DND-41 (cell line): ENCODE measurements around the gene MTR.

Experiments used
- ATAC-seq: fragments of 200-7000 bp; cut with Tn5 transposase; 3 replicates; pipeline ENCODE4 v1.9.1; 2021; ENCODE audit warnings: low read depth; ENCODE audit not compliant: insufficient read depth
- DNase-seq: peaks from one replicate; pipeline ENCODE4 v3.0.0-alpha.2; 2020
- H2AFZ ChIP-seq: 2 replicates; pipeline ENCODE4 v1.6.0; 2012; ENCODE audit warnings: low read depth, low read length
- H3K27ac ChIP-seq: 2 replicates; pipeline ENCODE4 v1.5.1; 2012; ENCODE audit warnings: low read length, inconsistent platforms
- H3K27me3 ChIP-seq: fragments of 200-600 bp; sonication (generic); 2 replicates; pipeline ENCODE4 v1.6.0; 2012; ENCODE audit warnings: low read length, mild to moderate bottlenecking, inconsistent platforms; ENCODE audit not compliant: insufficient read depth, poor library complexity
- H3K36me3 ChIP-seq: 2 replicates; pipeline ENCODE4 v1.5.1; 2012; ENCODE audit warnings: low read length, inconsistent platforms; ENCODE audit not compliant: insufficient read depth
- H3K4me1 ChIP-seq: 2 replicates; pipeline ENCODE4 v1.5.1; 2012; ENCODE audit warnings: mild to moderate bottlenecking, low read length; ENCODE audit not compliant: insufficient read depth
- H3K4me2 ChIP-seq: 2 replicates; pipeline ENCODE4 v1.6.0; 2012; ENCODE audit warnings: mild to moderate bottlenecking, moderate library complexity, low read length, inconsistent platforms; ENCODE audit not compliant: insufficient read depth
- H3K4me3 ChIP-seq, 2 experiments: fragments of 200-600 bp in 1 of 2; shearing (Covaris generic) in 1 of 2; 2 replicates each; pipeline ENCODE4 v1.5.1; 2012 to 2016; ENCODE audit warnings: inconsistent platforms in 2 of 2, low read length in 2 of 2, mild to moderate bottlenecking in 2 of 2, low read depth in 1 of 2, moderate library complexity in 1 of 2
- H3K79me2 ChIP-seq: 2 replicates; pipeline ENCODE4 v1.6.0; 2012; ENCODE audit warnings: low read length, inconsistent platforms; ENCODE audit not compliant: insufficient read depth
- H3K9ac ChIP-seq: 2 replicates; pipeline ENCODE4 v1.6.0; 2012; ENCODE audit warnings: low read depth, mild to moderate bottlenecking, inconsistent platforms, low read length, moderate library complexity
- H3K9me3 ChIP-seq: 2 replicates; pipeline ENCODE4 v1.5.1; 2012; ENCODE audit warnings: low read length, moderate library complexity, mild to moderate bottlenecking, inconsistent platforms; ENCODE audit not compliant: insufficient read depth, severe bottlenecking
- H4K20me1 ChIP-seq: 2 replicates; pipeline ENCODE4 v1.6.0; 2012; ENCODE audit warnings: low read length; ENCODE audit not compliant: insufficient read depth
- EZH2 ChIP-seq: IDR thresholded peaks from 3 replicates; pipeline ENCODE4 v1.6.1; 2012; ENCODE audit warnings: borderline replicate concordance, low read depth, mild to moderate bottlenecking, moderate library complexity, low read length, inconsistent platforms; ENCODE audit not compliant: severe bottlenecking
- TF ChIP-seq, protein P1 (sequence below): IDR thresholded peaks from 2 replicates; pipeline ENCODE4 v1.5.1; 2012; ENCODE audit warnings: borderline replicate concordance, low read length, moderate library complexity, mild to moderate bottlenecking; ENCODE audit not compliant: poor library complexity, severe bottlenecking; ENCODE audit errors: extremely low read depth

Gene MTR

DNA sequence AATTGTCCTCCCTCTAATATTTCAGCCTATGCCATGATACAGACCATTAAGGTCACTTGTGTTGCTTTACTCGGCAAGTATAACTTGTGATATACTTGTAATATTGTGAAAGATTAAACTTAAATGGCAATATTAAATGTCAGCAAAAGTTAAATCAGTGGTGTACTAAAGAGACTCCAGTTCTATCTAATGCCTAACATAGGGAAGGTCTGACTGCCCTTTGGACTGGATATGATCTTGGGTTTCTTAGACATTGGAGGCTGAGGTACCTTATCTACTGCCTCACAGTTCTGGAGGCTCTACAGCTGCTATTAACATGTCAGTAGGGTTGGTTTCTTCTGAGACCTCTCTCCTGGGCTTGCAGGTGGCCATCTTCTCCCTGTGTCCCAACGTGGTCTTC is 119.3 kb downstream of the MTR start:
- Histone ChIP-seq H3K9ac (no peak overlapping the region), H4K20me1 (no peaks in the 10 kb centered on the region), H3K79me2 (no peaks in the 10 kb centered on the region), H3K27ac (no peak overlapping the region), H3K4me3 (no peak overlapping the region), H2AFZ (no peak overlapping the region), H3K36me3 (no peaks in the 10 kb centered on the region), H3K4me1 (no peaks in the 10 kb centered on the region), H3K9me3 (peaks cover 2% of the 10 kb centered on the region), H3K27me3 (no peaks in the 10 kb centered on the region), H3K4me2 (no peak overlapping the region)
- ATAC-seq (no peak), DNase-seq (no peak)
- TF ChIP-seq, protein P1, sequence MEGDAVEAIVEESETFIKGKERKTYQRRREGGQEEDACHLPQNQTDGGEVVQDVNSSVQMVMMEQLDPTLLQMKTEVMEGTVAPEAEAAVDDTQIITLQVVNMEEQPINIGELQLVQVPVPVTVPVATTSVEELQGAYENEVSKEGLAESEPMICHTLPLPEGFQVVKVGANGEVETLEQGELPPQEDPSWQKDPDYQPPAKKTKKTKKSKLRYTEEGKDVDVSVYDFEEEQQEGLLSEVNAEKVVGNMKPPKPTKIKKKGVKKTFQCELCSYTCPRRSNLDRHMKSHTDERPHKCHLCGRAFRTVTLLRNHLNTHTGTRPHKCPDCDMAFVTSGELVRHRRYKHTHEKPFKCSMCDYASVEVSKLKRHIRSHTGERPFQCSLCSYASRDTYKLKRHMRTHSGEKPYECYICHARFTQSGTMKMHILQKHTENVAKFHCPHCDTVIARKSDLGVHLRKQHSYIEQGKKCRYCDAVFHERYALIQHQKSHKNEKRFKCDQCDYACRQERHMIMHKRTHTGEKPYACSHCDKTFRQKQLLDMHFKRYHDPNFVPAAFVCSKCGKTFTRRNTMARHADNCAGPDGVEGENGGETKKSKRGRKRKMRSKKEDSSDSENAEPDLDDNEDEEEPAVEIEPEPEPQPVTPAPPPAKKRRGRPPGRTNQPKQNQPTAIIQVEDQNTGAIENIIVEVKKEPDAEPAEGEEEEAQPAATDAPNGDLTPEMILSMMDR: no peak
- no peak for TF ChIP-seq EZH2

DNA sequence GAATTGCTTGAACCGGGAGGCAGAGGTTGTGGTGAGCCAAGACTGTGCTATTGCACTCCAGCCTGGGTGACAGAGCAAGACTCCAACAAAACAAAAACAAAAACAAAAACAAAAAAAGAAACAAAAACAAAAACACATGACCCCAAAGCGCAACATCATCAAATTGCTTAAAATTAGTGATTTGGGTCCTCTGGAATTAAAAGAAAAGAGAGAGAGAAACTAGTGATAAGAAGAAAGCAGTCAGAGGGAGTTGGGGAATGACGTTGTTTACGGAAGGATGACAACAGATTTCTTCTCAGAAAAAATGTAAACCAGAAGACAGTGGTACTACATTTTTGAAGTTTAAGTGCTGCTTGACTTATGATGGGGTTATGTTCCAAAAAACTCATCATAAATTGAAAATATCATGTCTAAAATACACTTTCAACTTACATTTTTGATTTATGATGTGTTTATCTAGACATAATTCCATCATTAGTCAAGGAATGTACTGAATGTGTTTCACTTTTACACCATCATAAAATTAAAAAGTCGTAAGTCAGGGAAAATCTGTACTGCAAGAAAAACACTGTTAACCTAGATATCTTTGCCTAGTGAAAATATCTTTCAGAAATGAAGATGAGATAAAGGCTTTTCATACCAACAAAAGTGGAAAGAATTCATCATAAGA is 121.2 kb downstream of the MTR start:
- H3K4me1 ChIP-seq: no peaks in the 10 kb centered on the region
- no peak overlapping the region for H3K4me3 ChIP-seq
- H3K27ac ChIP-seq: no peak overlapping the region
- H3K9ac ChIP-seq: no peak overlapping the region
- ATAC-seq: no peak
- H3K27me3 ChIP-seq: no peaks in the 10 kb centered on the region
- H3K9me3 ChIP-seq: peaks cover 6% of the 10 kb centered on the region
- H4K20me1 ChIP-seq: no peaks in the 10 kb centered on the region
- DNase-seq: no peak
- no peak overlapping the region for H3K4me2 ChIP-seq
- H3K36me3 ChIP-seq: no peaks in the 10 kb centered on the region
- H3K79me2 ChIP-seq: no peaks in the 10 kb centered on the region
- no peak overlapping the region for H2AFZ ChIP-seq
- TF ChIP-seq, protein P1: no peak
- TF ChIP-seq EZH2: no peak

DNA sequence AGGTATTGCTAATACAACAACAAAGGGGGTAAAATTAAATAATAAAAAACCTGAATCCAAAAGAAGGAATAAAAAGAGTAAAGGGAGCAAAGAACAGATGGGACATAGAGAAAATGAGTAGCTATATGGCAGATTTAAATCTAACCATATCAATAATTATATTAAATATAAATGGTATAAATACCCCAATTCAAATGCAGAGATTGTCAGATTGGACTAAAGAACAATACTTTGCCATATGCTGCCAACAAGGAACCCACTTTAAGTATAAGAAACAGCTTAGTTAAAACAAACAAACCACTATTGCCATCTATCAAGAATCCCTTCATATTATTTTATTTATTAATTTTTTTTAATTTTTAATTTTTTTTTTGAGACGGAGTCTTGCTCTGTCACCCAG is 122.4 kb downstream of the MTR start:
- no peak for DNase-seq
- H3K4me3 ChIP-seq: no peak overlapping the region
- H2AFZ ChIP-seq: no peak overlapping the region
- no peaks in the 10 kb centered on the region for H3K79me2 ChIP-seq
- H3K36me3 ChIP-seq: no peaks in the 10 kb centered on the region
- H3K4me1 ChIP-seq: no peaks in the 10 kb centered on the region
- H3K4me2 ChIP-seq: no peak overlapping the region
- TF ChIP-seq, protein P1: no peak
- no peak for TF ChIP-seq EZH2
- H3K9me3 ChIP-seq: peaks cover 9% of the 10 kb centered on the region
- H3K27ac ChIP-seq: no peak overlapping the region
- no peak for ATAC-seq
- H3K9ac ChIP-seq: no peak overlapping the region
- no peaks in the 10 kb centered on the region for H4K20me1 ChIP-seq
- H3K27me3 ChIP-seq: no peaks in the 10 kb centered on the region
